Stimulated activated CD4-positive, alpha-beta T cell treated with anti-CD3 and anti-CD28 coated beads, Interleukin-4, amount 100 ng/mL, for 1 hour (primary cell): Measurements from ENCODE around the gene KRTAP17-1.
"Not testable (repeated sequence)": the region's sequence is repeated elsewhere in the genome, so short reads cannot be mapped to it uniquely, and the experiment has no call there.

Source experiments
- DNase-seq: peaks from one replicate; pipeline ENCODE4 v3.0.0-alpha.2; 2020

Gene KRTAP17-1

DNA sequence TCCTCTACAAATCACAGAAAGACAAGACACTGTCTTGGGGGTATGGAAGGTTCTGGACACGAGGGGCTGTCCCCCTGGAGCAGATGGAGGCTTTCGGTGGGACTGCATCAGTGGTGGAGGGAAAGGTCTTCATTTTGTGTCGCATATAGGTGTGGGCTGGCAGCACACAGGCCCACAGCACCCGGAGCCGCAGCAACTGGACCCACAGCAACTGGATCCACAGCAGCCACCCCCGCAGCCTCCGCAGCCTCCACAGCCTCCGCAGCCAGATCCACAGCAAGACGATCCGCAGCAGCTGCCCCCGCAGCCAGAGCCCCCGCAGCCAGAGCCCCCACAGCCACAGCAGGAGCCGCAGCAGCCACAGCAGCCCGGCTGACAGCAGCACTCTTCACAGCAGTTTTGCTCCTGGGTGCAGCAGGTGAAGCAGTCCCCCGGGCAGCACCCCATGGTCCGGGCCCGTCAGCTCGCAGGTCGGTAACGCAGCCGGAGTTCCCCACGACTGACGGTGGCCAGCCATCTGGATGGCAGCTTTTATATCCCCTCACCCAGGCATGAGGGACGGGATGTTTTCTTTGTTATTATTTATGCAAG lies at the start of gene KRTAP17-1:
TSS of gene KRTAP17-1 (minus strand) at position 507 of the 591 bp plus-strand sequence. CDS start at position 447, 60 bp downstream.
- DNase-seq: no peak

GRCh38 chr17:41363881-41364280 lies 48.4 kb upstream of the KRTAP17-1 start:
- no peak for DNase-seq

GRCh38 chr17:41360296-41360995 lies 44.9 kb upstream of the KRTAP17-1 start:
- no peak for DNase-seq

GRCh38 chr17:41354536-41354935 lies 39.0 kb upstream of the KRTAP17-1 start:
- no peak for DNase-seq

DNA sequence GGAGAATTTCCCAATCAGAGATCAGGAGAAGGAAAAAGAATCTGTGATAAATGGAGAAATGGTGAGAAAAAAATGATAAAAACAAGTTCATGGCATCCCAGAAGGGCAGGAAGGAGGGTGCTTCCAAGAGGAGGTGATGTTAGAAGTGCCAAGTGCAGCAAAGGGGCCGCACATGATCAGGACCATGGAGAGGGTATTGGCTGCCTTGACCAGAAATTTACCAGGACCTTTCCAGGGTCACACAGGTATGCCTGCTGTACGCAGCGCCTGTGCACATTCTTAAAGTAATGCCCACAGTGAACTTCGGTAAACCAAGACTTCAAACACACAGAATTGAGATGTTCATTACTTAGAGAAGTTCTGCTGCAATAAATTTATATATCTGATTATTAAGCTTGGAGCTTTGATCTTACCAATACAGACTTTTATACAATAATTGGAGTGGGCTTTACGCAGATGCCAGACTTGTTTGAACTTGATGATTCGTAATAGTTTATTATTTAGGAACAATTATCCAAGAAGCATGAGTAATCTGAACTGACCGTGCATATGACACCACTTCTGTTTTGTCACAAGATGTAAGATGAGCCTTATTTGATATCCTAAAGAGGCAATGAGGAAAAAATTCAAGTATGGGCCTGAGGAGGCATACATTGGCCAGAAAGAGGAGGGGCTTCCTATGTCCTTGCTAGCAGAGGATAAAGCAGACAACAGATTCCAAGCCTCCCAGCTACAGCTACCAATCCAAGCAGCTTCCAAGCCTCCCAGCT lies 37.3 kb upstream of the KRTAP17-1 start:
- DNase-seq: no peak

DNA sequence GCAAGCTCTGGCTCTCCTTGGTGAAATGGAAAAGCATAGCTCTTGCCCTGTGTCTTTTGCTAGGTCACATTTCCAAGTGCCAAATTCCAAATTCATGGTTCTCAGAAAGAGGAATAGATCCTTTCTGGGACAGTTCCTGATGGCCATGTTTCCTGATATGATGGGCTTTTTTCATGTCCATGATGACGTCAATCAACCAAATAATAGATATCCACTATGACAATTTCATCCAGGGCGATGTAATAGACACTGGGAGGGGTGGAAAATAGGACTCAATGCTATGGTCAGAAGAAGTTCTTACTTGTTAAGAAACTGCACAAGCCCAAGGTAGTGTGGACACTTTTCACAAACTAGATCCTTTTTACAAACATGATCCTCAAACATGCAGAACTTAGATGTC lies 35.7 kb upstream of the KRTAP17-1 start:
- no peak for DNase-seq

DNA sequence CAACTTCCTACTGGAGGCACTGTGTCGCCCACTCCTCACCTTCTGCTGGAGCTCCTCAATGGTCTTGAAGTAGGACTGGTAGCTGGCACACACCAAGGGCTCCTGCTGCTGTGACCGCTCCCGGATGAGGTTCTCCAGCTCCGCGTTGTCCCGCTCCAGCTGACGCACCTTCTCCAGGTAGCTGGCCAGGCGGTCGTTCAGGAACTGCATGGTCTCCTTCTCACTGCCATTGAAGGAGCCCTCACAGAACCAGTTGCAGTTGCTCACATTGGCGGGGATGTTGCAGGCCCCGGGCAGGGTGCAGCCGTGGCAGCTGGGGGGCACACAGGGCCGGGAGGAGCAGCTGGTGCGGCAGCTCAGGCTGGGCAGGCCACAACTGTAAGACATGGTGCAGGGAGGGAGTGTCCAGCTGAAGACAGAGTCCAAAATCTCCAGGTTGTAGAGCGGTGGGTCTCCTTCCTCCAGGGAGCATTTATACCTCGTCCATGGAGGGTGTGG lies 34.9 kb upstream of the KRTAP17-1 start, which contains the start of gene KRT33A:
TSS of gene KRT33A (minus strand) at position 448 of the 498 bp plus-strand sequence. CDS start at position 387, 61 bp downstream.
- not testable (repeated sequence) for DNase-seq

DNA sequence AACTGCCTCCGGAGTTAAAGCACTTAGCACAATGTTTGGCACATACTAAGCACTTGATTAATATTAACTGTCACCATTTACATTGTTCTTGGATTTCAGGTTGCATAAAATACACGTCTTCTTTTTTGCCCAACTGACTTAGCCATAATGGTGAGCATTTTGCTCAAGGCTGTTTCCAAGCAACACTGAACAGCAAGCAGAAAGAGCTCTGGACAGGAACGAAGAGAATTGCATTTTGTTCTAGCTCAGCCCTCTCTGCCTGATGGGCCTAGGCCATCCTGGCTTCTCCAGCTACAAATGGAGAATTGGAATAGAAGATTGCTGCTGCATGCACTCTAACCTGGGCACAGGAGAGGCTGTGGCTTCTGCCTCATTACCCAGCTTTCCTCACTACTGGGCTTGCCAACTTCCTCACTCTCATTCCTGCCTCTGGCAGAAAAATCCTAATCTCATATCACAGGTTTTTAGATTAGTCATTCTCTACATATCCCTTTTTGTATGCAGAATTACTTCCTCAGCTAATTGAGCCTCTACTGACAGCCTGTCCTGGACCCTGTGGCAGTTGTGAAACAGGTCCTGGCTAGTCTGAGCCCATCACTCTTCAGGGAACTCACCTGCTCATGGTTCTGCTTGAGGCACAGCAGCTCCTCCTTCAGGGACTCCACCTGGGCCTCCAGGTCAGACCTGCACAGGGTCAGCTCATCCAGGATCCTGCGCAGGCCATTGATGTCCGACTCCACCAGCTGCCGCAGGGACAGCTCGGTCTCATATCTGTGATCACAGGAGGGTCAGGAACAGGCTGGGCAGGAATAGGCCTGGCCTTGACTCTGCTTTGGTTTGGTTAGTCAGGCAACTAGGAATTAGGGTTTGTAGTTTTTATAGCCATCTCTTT lies 32.6 kb upstream of the KRTAP17-1 start:
- DNase-seq: no peak

DNA sequence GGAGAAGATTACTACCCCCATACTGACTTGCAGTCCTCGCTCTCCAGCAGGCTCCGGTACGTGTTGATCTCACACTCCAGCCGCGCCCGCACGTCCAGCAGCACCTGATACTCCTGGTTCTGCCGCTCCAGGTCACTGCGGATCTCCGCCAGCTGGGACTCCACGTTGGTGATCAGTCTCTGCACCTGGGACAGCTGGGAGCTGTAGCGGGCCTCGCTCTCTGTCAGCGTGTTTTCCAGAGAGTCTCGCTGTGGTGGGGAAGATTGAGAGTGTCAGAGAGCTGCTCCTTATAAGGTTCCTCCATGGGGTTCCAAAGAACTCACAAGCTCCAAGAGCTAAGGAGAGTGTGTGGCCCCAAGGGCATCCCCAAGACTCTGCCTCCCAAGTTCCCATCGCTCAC lies 30.9 kb upstream of the KRTAP17-1 start:
- not testable (repeated sequence) for DNase-seq

- DNase-seq: no peak
Observed at GRCh38 chr17:41345992-41346391, 30.5 kb upstream of the KRTAP17-1 start.

DNA sequence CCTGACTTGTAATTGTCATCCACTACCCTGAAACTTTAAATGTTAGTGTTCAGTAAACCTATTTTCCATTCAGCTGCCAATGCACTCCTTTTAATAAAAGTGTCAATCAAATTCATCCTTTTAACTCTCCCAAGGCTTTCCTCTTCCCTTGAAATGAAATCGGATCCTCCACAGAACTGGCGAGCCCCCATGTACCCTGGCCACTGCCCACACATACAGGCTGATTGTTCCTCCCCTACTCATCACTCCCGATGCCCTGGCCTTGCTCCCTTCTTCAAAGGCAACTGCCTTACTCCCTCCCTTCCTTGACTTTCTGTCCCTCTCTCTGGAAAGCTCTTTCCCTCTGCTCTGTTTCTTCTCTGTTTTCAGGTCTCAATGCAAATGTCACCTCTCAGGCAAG lies 27.5 kb upstream of the KRTAP17-1 start:
- DNase-seq: no peak

DNA sequence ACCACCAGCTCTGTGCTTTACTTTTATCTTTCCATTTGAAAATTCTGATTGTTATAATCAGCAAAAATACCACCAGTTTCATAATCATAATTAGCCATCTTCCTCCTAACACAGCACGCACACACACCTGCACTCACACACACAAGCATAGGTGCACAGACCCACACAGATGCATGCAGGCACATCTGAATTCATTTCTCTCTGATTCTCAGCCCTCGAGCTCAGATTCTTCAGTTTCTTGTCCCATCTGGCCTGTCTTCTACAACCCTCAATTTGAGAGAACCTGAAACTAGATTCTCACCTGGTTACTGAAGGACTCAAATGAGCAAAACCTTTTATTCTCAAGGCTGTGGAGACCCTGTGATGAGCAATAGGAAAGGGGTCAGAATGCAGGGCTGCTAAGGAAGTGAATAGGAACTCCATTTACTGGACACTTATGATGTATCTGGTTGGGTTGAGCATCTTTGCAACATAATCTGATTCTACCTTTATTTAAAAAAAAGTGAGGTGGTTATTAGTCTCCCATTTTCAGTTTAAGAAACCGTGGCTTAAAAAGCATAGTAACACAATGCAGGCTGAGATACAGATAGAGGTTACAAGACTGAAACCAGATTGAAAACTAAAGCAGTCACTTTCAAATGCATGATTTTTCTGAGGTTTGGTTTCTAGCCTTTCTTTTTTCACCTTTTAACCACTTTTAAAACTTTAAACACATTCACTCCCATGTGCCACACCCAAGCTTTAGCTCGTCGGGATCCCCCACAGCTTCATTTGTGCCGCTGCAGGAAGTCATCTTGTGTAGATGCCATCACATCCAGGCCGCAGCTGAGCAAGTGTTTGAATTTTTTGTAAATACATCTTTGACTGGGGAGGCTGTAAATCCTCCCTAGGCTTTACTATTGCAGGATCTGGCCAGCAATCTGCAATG lies 25.7 kb upstream of the KRTAP17-1 start:
- peak; percentile 33 for DNase-seq

GRCh38 chr17:41340494-41340893 lies 25.0 kb upstream of the KRTAP17-1 start:
- no peak for DNase-seq

- no peak for DNase-seq
Observed at GRCh38 chr17:41339571-41340172, 24.2 kb upstream of the KRTAP17-1 start.

DNA sequence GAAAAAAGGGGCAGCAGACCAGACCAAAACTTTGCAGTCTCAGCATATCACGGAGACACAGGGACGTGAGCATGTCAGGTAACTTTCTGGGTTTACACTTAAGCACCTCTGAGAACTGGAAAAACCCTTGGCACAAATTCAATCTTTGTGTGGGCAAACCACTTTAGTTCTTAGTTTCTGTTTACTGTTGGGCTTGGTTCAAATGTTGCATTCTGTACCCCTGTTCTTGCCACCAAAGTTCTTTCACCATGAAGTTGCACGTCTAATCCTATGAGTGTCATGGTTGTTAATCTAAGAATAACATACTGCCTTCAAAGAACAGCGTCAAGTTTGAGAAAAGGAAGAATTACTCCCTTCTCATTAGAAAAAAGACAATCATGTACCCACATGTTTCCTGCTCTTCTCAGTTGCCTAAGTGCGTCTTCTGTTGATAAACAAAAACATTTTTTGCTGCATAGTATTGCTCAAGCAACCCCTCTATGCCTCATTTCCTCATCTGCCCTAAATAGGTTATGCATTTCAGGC lies 23.5 kb upstream of the KRTAP17-1 start:
- no peak for DNase-seq

GRCh38 chr17:41335747-41336146 lies 20.2 kb upstream of the KRTAP17-1 start:
- no peak for DNase-seq

- DNase-seq: no peak
Observed at GRCh38 chr17:41334385-41335305, 19.1 kb upstream of the KRTAP17-1 start.

DNA sequence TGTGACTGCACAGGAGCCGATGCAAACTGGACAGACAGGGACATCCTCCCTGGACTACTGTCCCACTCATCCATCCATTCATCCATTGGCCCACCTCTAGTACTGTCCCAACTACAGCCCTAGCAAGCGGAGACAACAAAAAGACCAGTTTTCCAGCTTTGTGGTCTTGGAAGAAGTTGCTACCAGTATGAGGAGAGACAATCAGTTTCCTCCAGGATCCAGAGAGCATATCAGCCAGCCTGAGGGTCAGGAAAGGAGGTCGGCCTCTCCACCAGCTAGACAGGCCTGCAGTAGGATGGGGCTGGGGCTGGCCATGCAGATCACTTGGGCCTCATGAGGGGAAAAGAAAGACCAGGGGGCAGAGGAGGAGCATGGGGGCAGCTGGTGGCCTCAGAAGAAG lies 18.3 kb upstream of the KRTAP17-1 start:
- DNase-seq: no peak

GRCh38 chr17:41333098-41333497 lies 17.6 kb upstream of the KRTAP17-1 start:
- DNase-seq: no peak

GRCh38 chr17:41332239-41332638 lies 16.7 kb upstream of the KRTAP17-1 start:
- DNase-seq: no peak
